Fibroblast of lung (primary cell): ENCODE data around the gene CLEC19A. TPM values are rescaled to one million over a fixed set of nuclear protein-coding genes. Genes with fewer than 3 reads are reported as not detected.

Source experiments
- DNase-seq, 2 donors: peaks; one replicate each; pipeline versions ENCODE4 v3.0.0 to v3.0.0-alpha.2; 2010; ENCODE audit warnings: low read depth in 2 of 2
- H2AFZ ChIP-seq: 2 replicates; pipeline ENCODE4 v1.5.1; 2012; ENCODE audit warnings: low read length, control low read depth, inconsistent platforms
- H3K27ac ChIP-seq: 2 replicates; pipeline ENCODE4 v1.5.1; 2011; ENCODE audit warnings: low read length, control low read depth; ENCODE audit not compliant: insufficient read depth
- H3K27me3 ChIP-seq: 2 replicates; pipeline ENCODE4 v1.5.1; 2011; ENCODE audit warnings: mild to moderate bottlenecking, low read length; ENCODE audit not compliant: control insufficient read depth, insufficient read depth
- H3K36me3 ChIP-seq: 2 replicates; pipeline ENCODE4 v1.5.1; 2011; ENCODE audit warnings: low read length; ENCODE audit not compliant: control insufficient read depth, insufficient read depth
- H3K4me1 ChIP-seq: 2 replicates; pipeline ENCODE4 v1.5.1; 2011; ENCODE audit warnings: low read length; ENCODE audit not compliant: control insufficient read depth, insufficient read depth; ENCODE audit errors: extremely low read depth
- H3K4me2 ChIP-seq: 2 replicates; pipeline ENCODE4 v1.5.1; 2011; ENCODE audit warnings: low read length, control low read depth; ENCODE audit not compliant: insufficient read depth; ENCODE audit errors: extremely low read depth
- H3K4me3 ChIP-seq, 4 experiments: fragments of 200-600 bp in 1 of 4; sonication (generic) in 1 of 4; replicated peaks in 1 of 4; 2 replicates each; pipeline ENCODE4 v1.5.1; 2011 to 2016; ENCODE audit warnings: low read length in 4 of 4, low read depth in 3 of 4, mild to moderate bottlenecking in 3 of 4, control low read depth in 2 of 4, inconsistent platforms in 1 of 4, mixed read lengths in 1 of 4; ENCODE audit not compliant: insufficient read depth in 1 of 4; ENCODE audit errors: control extremely low read depth in 1 of 4
- H3K79me2 ChIP-seq: 2 replicates; pipeline ENCODE4 v1.5.1; 2012; ENCODE audit warnings: mild to moderate bottlenecking, low read length, inconsistent platforms; ENCODE audit not compliant: control insufficient read depth, insufficient read depth
- H3K9ac ChIP-seq: 2 replicates; pipeline ENCODE4 v1.5.1; 2011; ENCODE audit warnings: mild to moderate bottlenecking, low read length, control low read depth; ENCODE audit not compliant: insufficient read depth
- H3K9me3 ChIP-seq: 2 replicates; pipeline ENCODE4 v1.5.1; 2012; ENCODE audit warnings: low read depth, low read length; ENCODE audit not compliant: control insufficient read depth, insufficient read depth
- H4K20me1 ChIP-seq: 2 replicates; pipeline ENCODE4 v1.5.1; 2011; ENCODE audit warnings: low read length; ENCODE audit not compliant: control insufficient read depth, insufficient read depth; ENCODE audit errors: extremely low read depth
- CTCF ChIP-seq, 2 donors: IDR thresholded peaks in 1 of 2; conservative IDR thresholded peaks in 1 of 2; 1 replicate in 1 of 2; 2 replicates in 1 of 2; pipeline ENCODE4 v1.5.1; 2011 to 2012; ENCODE audit warnings: low read length in 2 of 2, control low read depth in 1 of 2, inconsistent platforms in 1 of 2, low read depth in 1 of 2, mild to moderate bottlenecking in 1 of 2
- EZH2 ChIP-seq: IDR thresholded peaks from 2 replicates; pipeline ENCODE4 v1.5.1; 2012; ENCODE audit warnings: low read length, control low read depth, mild to moderate bottlenecking; ENCODE audit errors: missing control alignments
- polyA plus RNA-seq, 2 donors: library from polyadenylated mRNA; depleted of rRNA in 1 of 2; stranded (reverse) in 1 of 2; unstranded in 1 of 2; fragments of >200 nt; gene quantifications; 2 replicates each; pipeline ENCODE4 v1.2.1, GENCODE V29; 2011 to 2012; ENCODE audit warnings: missing spikeins in 1 of 2
- total RNA-seq: library from RNA; depleted of rRNA; stranded (reverse); fragments of >200 nt; gene quantifications from 2 replicates; pipeline ENCODE4 v1.2.1, GENCODE V29; 2014

Gene CLEC19A
- total and polyA plus RNA-seq, 2 donors (not counting 1 experiment from before 2014, with no cell fraction given) = not detected

- Histone ChIP-seq H3K9ac (no peak overlapping the region), H3K9me3 (no peaks in the 10 kb centered on the region), H3K4me2 (no peak overlapping the region), H3K27me3 (no peaks in the 10 kb centered on the region), H4K20me1 (no peaks in the 10 kb centered on the region), H3K4me1 (no peaks in the 10 kb centered on the region), H2AFZ (no peak overlapping the region), H3K27ac (no peak overlapping the region), H3K4me3 (no peak overlapping the region), H3K36me3 (no peaks in the 10 kb centered on the region), H3K79me2 (no peaks in the 10 kb centered on the region)
- no peak for DNase-seq
- no peak for TF ChIP-seq CTCF (conservative IDR thresholded peaks at IDR 0.05 in 1 of 2, IDR thresholded peaks at IDR 0.05 in 1 of 2; ENCODE audit: low read depth in 1 of 2, low read length in 2 of 2)
- TF ChIP-seq EZH2 = no peak
Observed at GRCh38 chr16:19295393-19295792, 9.9 kb downstream of the CLEC19A start.

- no peaks in the 10 kb centered on the region for H3K79me2 ChIP-seq
- no peak overlapping the region for H2AFZ ChIP-seq
- H3K4me1 ChIP-seq = no peaks in the 10 kb centered on the region
- TF ChIP-seq EZH2 = no peak
- TF ChIP-seq CTCF (conservative IDR thresholded peaks at IDR 0.05 in 1 of 2, IDR thresholded peaks at IDR 0.05 in 1 of 2; ENCODE audit: low read depth in 1 of 2, low read length in 2 of 2) = no peak
- no peak overlapping the region for H3K9ac ChIP-seq
- H3K27me3 ChIP-seq = no peaks in the 10 kb centered on the region
- no peak overlapping the region for H3K4me2 ChIP-seq
- no peaks in the 10 kb centered on the region for H3K9me3 ChIP-seq
- no peak overlapping the region for H3K27ac ChIP-seq
- no peak overlapping the region for H3K4me3 ChIP-seq
- H3K36me3 ChIP-seq = no peaks in the 10 kb centered on the region
- no peak for DNase-seq
- no peaks in the 10 kb centered on the region for H4K20me1 ChIP-seq
Observed at GRCh38 chr16:19297454-19297853, 11.9 kb downstream of the CLEC19A start.

DNA sequence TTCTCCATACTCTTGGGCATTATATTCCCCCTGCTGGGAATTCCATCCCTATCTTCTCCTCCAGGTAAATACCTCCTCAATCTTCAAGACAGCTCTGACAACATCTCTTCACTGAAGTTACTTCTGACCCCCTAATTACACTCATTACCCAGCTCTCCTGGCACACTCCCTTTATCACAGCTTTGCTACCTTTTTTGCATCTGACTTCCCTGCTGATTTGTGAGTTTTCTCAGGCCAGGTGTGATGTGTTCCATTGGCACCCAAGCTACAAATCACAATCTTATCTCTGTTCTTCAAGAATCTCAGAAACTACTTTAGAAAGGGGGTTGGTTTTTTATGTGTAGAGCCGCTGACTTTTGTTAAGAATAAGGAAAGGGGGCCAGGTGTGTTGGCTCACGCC is 14.0 kb downstream of the CLEC19A start:
- TF ChIP-seq CTCF (conservative IDR thresholded peaks at IDR 0.05 in 1 of 2, IDR thresholded peaks at IDR 0.05 in 1 of 2; ENCODE audit: low read depth in 1 of 2, low read length in 2 of 2) = no peak
- TF ChIP-seq EZH2 = no peak
- Histone ChIP-seq H3K27ac (no peak overlapping the region), H3K36me3 (no peaks in the 10 kb centered on the region), H4K20me1 (no peaks in the 10 kb centered on the region), H3K4me2 (no peak overlapping the region), H2AFZ (no peak overlapping the region), H3K79me2 (no peaks in the 10 kb centered on the region), H3K4me1 (no peaks in the 10 kb centered on the region), H3K4me3 (no peak overlapping the region), H3K9ac (no peak overlapping the region), H3K9me3 (no peaks in the 10 kb centered on the region), H3K27me3 (no peaks in the 10 kb centered on the region)
- DNase-seq = no peak
